ENCODE results near the gene CBX6.

CBX6 gene

GRCh38 chr22:38882972-38883622, 11.1 kb upstream of the CBX6 start:
- in situ Hi-C loops (cut with HindIII; ENCODE audit: low sequenced_read_pairs), result no loop called here
- no peak for DNase-seq (ENCODE audit: low read depth, low spot score)
- H3K4me3 ChIP-seq (ENCODE audit: low read depth, low read length), result no peak overlapping the region
- no peak for TF ChIP-seq CTCF (IDR thresholded peaks at IDR 0.05; ENCODE audit: low read depth, low read length)

GRCh38 chr22:38881997-38882879, 10.2 kb upstream of the CBX6 start:
- in situ Hi-C loops (cut with HindIII; ENCODE audit: low sequenced_read_pairs), result no loop called here
- no peak overlapping the region for H3K4me3 ChIP-seq (ENCODE audit: low read depth, low read length)
- DNase-seq (ENCODE audit: low read depth, low spot score), result no peak
- TF ChIP-seq CTCF (IDR thresholded peaks at IDR 0.05; ENCODE audit: low read depth, low read length), result no peak

GRCh38 chr22:38881464-38881871, 9.5 kb upstream of the CBX6 start:
- TF ChIP-seq CTCF (IDR thresholded peaks at IDR 0.05; ENCODE audit: low read depth, low read length), result no peak
- DNase-seq (ENCODE audit: low read depth, low spot score), result peak; percentile 34
- H3K4me3 ChIP-seq (ENCODE audit: low read depth, low read length), result no peak overlapping the region
- in situ Hi-C loops (cut with HindIII; ENCODE audit: low sequenced_read_pairs), result no loop called here

GRCh38 chr22:38879961-38880360, 7.9 kb upstream of the CBX6 start:
- no peak overlapping the region for H3K4me3 ChIP-seq (ENCODE audit: low read depth, low read length)
- in situ Hi-C loops (cut with HindIII; ENCODE audit: low sequenced_read_pairs), result no loop called here
- no peak for DNase-seq (ENCODE audit: low read depth, low spot score)
- no peak for TF ChIP-seq CTCF (IDR thresholded peaks at IDR 0.05; ENCODE audit: low read depth, low read length)

GRCh38 chr22:38879108-38879729, 7.2 kb upstream of the CBX6 start:
- no peak for DNase-seq (ENCODE audit: low read depth, low spot score)
- in situ Hi-C loops (cut with HindIII; ENCODE audit: low sequenced_read_pairs), result no loop called here
- TF ChIP-seq CTCF (IDR thresholded peaks at IDR 0.05; ENCODE audit: low read depth, low read length), result no peak

GRCh38 chr22:38878001-38878400, 6.0 kb upstream of the CBX6 start:
- DNase-seq (ENCODE audit: low read depth, low spot score), result no peak
- TF ChIP-seq CTCF (IDR thresholded peaks at IDR 0.05; ENCODE audit: low read depth, low read length), result no peak
- in situ Hi-C loops (cut with HindIII; ENCODE audit: low sequenced_read_pairs), result no loop called here
- no peak overlapping the region for H3K4me3 ChIP-seq (ENCODE audit: low read depth, low read length)

More at GRCh38 chr22:38879108-38879729, 7.2 kb upstream of the CBX6 start:
- no peak overlapping the region for H3K4me3 ChIP-seq (ENCODE audit: low read depth, low read length)

Measured in astrocyte of the spinal cord (primary cell).